Endothelial cell (in vitro differentiated cells): ENCODE measurements around the gene SDR9C7. TPM values are rescaled to one million over a fixed set of nuclear protein-coding genes. Genes with fewer than 3 reads are reported as not detected.
"Not testable (repeated sequence)": the region's sequence is repeated elsewhere in the genome, so short reads cannot be mapped to it uniquely, and the experiment has no call there.

Source experiments
- DNase-seq: peaks from one replicate; pipeline ENCODE4 v3.0.0; 2021; ENCODE audit warnings: low spot score
- H3K27ac Mint-ChIP-seq: one replicate; pipeline ENCODE4 v1.8.0; 2021; ENCODE audit warnings: mixed read lengths, inconsistent platforms; ENCODE audit not compliant: unreplicated experiment
- H3K27me3 Mint-ChIP-seq: one replicate; pipeline ENCODE4 v1.8.0; 2021; ENCODE audit warnings: mild to moderate bottlenecking, moderate library complexity, mixed read lengths, inconsistent platforms; ENCODE audit not compliant: unreplicated experiment
- H3K36me3 Mint-ChIP-seq: one replicate; pipeline ENCODE4 v1.8.0; 2021; ENCODE audit warnings: mild to moderate bottlenecking, low read depth, mixed read lengths, inconsistent platforms; ENCODE audit not compliant: unreplicated experiment
- H3K4me1 Mint-ChIP-seq: one replicate; pipeline ENCODE4 v1.8.0; 2021; ENCODE audit warnings: mild to moderate bottlenecking, mixed read lengths, inconsistent platforms; ENCODE audit not compliant: unreplicated experiment
- H3K4me3 Mint-ChIP-seq: one replicate; pipeline ENCODE4 v1.8.0; 2021; ENCODE audit warnings: mild to moderate bottlenecking, mixed read lengths, inconsistent platforms; ENCODE audit not compliant: unreplicated experiment
- H3K9me3 Mint-ChIP-seq: one replicate; pipeline ENCODE4 v1.8.0; 2021; ENCODE audit warnings: mixed read lengths, inconsistent platforms; ENCODE audit not compliant: unreplicated experiment
- CTCF ChIP-seq: fragments of 200-600 bp; sonication (generic); IDR thresholded peaks from one replicate; pipeline ENCODE4 v1.5.0; 2021; ENCODE audit warnings: antibody characterized with exemption; ENCODE audit not compliant: unreplicated experiment
- long read RNA-seq: library from polyadenylated mRNA; unstranded; transcript quantifications from one replicate; pipeline ENCODE4 v2.0.0, GENCODE V29; 2020; ENCODE audit not compliant: unreplicated experiment
- total RNA-seq: library from RNA; stranded (reverse); fragmentation: NEBNext Ultra II Directional; extraction: Animal tissue kit (Norgen Biotek cat#: 25700); gene quantifications from one replicate; pipeline ENCODE4 v1.2.1, GENCODE V29; 2021; ENCODE audit not compliant: unreplicated experiment

SDR9C7 gene
- total RNA-seq: not detected
- long read RNA-seq: 0 reads

GRCh38 chr12:56933826-56934625, at the start of gene SDR9C7:
Gene SDR9C7 (minus strand): TSS chr12:56934408. CDS start chr12:56934261, 147 bp downstream.
- Mint-ChIP-seq H3K36me3 (peaks cover 2% of the 10 kb centered on the region), H3K27ac (peak within 1 kb of the TSS; percentile 72), H3K4me3 (no peak within 1 kb of the TSS), H3K9me3 (no peaks in the 10 kb centered on the region), H3K4me1 (peaks cover 29% of the 10 kb centered on the region), H3K27me3 (peaks cover 9% of the 10 kb centered on the region)
- no peak for DNase-seq
- TF ChIP-seq CTCF: no peak

GRCh38 chr12:56983386-56983785, 49.2 kb upstream of the SDR9C7 start:
- no peak overlapping the region for H3K4me3 Mint-ChIP-seq
- no peak for TF ChIP-seq CTCF
- H3K9me3 Mint-ChIP-seq: no peaks in the 10 kb centered on the region
- peaks cover 8% of the 10 kb centered on the region for H3K27me3 Mint-ChIP-seq
- peaks cover 16% of the 10 kb centered on the region for H3K36me3 Mint-ChIP-seq
- DNase-seq: no peak
- H3K4me1 Mint-ChIP-seq: peaks cover 28% of the 10 kb centered on the region
- peak overlapping the region; percentile 19 for H3K27ac Mint-ChIP-seq

- H3K27me3 Mint-ChIP-seq, DNase-seq, H3K27ac Mint-ChIP-seq, H3K4me3 Mint-ChIP-seq, H3K9me3 Mint-ChIP-seq: not testable (repeated sequence)
- H3K4me1 Mint-ChIP-seq: peaks cover 21% of the 10 kb centered on the region
- peaks cover 16% of the 10 kb centered on the region for H3K36me3 Mint-ChIP-seq
Observed at GRCh38 chr12:56982578-56983236, 48.5 kb upstream of the SDR9C7 start.

GRCh38 chr12:56980941-56981530, 46.8 kb upstream of the SDR9C7 start:
- no peak overlapping the region for H3K4me3 Mint-ChIP-seq
- no peak for DNase-seq
- peaks cover 8% of the 10 kb centered on the region for H3K4me1 Mint-ChIP-seq
- no peaks in the 10 kb centered on the region for H3K9me3 Mint-ChIP-seq
- no peak overlapping the region for H3K27ac Mint-ChIP-seq
- TF ChIP-seq CTCF: no peak
- peaks cover 16% of the 10 kb centered on the region for H3K36me3 Mint-ChIP-seq
- peaks cover 4% of the 10 kb centered on the region for H3K27me3 Mint-ChIP-seq

GRCh38 chr12:56980268-56980667, 46.1 kb upstream of the SDR9C7 start:
- Mint-ChIP-seq H3K9me3 (no peaks in the 10 kb centered on the region), H3K4me3 (no peak overlapping the region), H3K36me3 (peaks cover 16% of the 10 kb centered on the region), H3K4me1 (peaks cover 7% of the 10 kb centered on the region), H3K27ac (no peak overlapping the region), H3K27me3 (peaks cover 4% of the 10 kb centered on the region)
- no peak for DNase-seq
- TF ChIP-seq CTCF: no peak
